H1 (cell line): ENCODE data around the gene DOCK1.

Experiments
- BCL11A ChIP-seq, 2 experiments: IDR thresholded peaks; one replicate each; pipeline ENCODE4 v1.6.1; 2011; ENCODE audit warnings: low read depth in 2 of 2, low read length in 2 of 2, mild to moderate bottlenecking in 2 of 2
- BRCA1 ChIP-seq: IDR thresholded peaks from 2 replicates; pipeline ENCODE4 v1.6.1; 2012; ENCODE audit warnings: low read depth, low read length, improper control_type of control experiment
- EP300 ChIP-seq, 2 experiments: IDR thresholded peaks; 1 replicate in 1 of 2; 2 replicates in 1 of 2; pipeline ENCODE4 v1.6.1; 2011 to 2012; ENCODE audit warnings: low read depth in 2 of 2, low read length in 2 of 2, mild to moderate bottlenecking in 2 of 2, borderline replicate concordance in 1 of 2, inconsistent platforms in 1 of 2, moderate library complexity in 1 of 2
- JUN ChIP-seq: IDR thresholded peaks from 2 replicates; pipeline ENCODE4 v1.6.1; 2011; ENCODE audit warnings: low read depth, mild to moderate bottlenecking, improper control_type of control experiment, low read length
- KDM1A ChIP-seq: fragments of 200-600, 300-600 bp; sonication (generic); IDR thresholded peaks from 2 replicates; pipeline ENCODE4 v1.7.1; 2016; ENCODE audit warnings: mild to moderate bottlenecking, low read length, borderline replicate concordance
- MAFK ChIP-seq: IDR thresholded peaks from 2 replicates; pipeline ENCODE4 v1.6.1; 2012; ENCODE audit warnings: low read depth, mild to moderate bottlenecking, improper control_type of control experiment, low read length
- MAX ChIP-seq: IDR thresholded peaks from 2 replicates; pipeline ENCODE4 v1.6.1; 2012; ENCODE audit warnings: inconsistent platforms
- POLR2A ChIP-seq, 2 experiments: IDR thresholded peaks; 1 replicate in 1 of 2; 2 replicates in 1 of 2; pipeline ENCODE4 v1.6.1; 2011; ENCODE audit warnings: low read depth in 2 of 2, low read length in 2 of 2, mild to moderate bottlenecking in 2 of 2; ENCODE audit errors: control extremely low read depth in 1 of 2
- RFX5 ChIP-seq: IDR thresholded peaks from 2 replicates; pipeline ENCODE4 v1.6.1; 2011; ENCODE audit warnings: low read depth, low read length, improper control_type of control experiment, borderline replicate concordance
- RNF2 ChIP-seq: fragments of 200-900, 300-1000 bp; sonication (generic); IDR thresholded peaks from 2 replicates; pipeline ENCODE4 v1.7.1; 2016; ENCODE audit warnings: borderline replicate concordance, low read depth, mild to moderate bottlenecking, antibody characterized with exemption, low read length; ENCODE audit not compliant: poor library complexity, severe bottlenecking; ENCODE audit errors: missing control alignments
- SIN3A ChIP-seq, 2 experiments: IDR thresholded peaks in 1 of 2; conservative IDR thresholded peaks in 1 of 2; 2 replicates each; pipeline ENCODE4 v1.6.1; 2011 to 2012; ENCODE audit warnings: low read length in 2 of 2, improper control_type of control experiment in 1 of 2, low read depth in 1 of 2, mild to moderate bottlenecking in 1 of 2
- SIRT6 ChIP-seq: IDR thresholded peaks from one replicate; pipeline ENCODE4 v1.7.1; 2012; ENCODE audit warnings: low read length, inconsistent platforms
- TF ChIP-seq, protein P1 (sequence below): fragments of 300-600 bp; sonication (generic); IDR thresholded peaks from 2 replicates; pipeline ENCODE4 v1.7.1; 2012; ENCODE audit warnings: low read length, moderate library complexity, mild to moderate bottlenecking, inconsistent platforms; ENCODE audit not compliant: insufficient replicate concordance
- TF ChIP-seq, protein P2 (sequence below), 3 experiments: IDR thresholded peaks; 1 replicate in 2 of 3; 2 replicates in 1 of 3; pipeline versions ENCODE4 v1.5.1 to v1.6.1; 2011; ENCODE audit warnings: low read length in 3 of 3, mild to moderate bottlenecking in 3 of 3, inconsistent platforms in 2 of 3, low read depth in 1 of 3, moderate library complexity in 1 of 3; ENCODE audit not compliant: insufficient read depth in 1 of 3; ENCODE audit errors: control extremely low read depth in 1 of 3

DNA sequence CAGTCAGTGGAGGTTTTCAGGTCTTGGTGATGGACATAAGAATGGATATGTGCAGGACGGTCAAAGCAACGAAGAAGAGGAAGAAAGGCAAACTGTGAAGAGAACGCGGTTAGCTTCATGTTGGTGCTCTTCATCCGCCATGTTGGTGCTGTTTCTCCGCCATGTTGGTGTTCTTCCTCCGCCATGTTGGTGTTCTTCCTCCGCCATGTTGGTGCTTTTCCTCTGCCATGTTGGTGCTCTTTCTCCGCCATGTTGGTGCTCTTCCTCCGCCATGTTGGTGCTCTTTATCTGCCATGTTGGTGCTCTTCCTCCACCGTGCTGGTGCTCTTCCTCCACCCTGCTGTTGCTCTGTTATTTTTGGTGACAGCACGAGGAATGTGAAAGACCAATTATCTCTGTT is 95.4 kb downstream of the DOCK1 start:
- TF ChIP-seq, protein P1, sequence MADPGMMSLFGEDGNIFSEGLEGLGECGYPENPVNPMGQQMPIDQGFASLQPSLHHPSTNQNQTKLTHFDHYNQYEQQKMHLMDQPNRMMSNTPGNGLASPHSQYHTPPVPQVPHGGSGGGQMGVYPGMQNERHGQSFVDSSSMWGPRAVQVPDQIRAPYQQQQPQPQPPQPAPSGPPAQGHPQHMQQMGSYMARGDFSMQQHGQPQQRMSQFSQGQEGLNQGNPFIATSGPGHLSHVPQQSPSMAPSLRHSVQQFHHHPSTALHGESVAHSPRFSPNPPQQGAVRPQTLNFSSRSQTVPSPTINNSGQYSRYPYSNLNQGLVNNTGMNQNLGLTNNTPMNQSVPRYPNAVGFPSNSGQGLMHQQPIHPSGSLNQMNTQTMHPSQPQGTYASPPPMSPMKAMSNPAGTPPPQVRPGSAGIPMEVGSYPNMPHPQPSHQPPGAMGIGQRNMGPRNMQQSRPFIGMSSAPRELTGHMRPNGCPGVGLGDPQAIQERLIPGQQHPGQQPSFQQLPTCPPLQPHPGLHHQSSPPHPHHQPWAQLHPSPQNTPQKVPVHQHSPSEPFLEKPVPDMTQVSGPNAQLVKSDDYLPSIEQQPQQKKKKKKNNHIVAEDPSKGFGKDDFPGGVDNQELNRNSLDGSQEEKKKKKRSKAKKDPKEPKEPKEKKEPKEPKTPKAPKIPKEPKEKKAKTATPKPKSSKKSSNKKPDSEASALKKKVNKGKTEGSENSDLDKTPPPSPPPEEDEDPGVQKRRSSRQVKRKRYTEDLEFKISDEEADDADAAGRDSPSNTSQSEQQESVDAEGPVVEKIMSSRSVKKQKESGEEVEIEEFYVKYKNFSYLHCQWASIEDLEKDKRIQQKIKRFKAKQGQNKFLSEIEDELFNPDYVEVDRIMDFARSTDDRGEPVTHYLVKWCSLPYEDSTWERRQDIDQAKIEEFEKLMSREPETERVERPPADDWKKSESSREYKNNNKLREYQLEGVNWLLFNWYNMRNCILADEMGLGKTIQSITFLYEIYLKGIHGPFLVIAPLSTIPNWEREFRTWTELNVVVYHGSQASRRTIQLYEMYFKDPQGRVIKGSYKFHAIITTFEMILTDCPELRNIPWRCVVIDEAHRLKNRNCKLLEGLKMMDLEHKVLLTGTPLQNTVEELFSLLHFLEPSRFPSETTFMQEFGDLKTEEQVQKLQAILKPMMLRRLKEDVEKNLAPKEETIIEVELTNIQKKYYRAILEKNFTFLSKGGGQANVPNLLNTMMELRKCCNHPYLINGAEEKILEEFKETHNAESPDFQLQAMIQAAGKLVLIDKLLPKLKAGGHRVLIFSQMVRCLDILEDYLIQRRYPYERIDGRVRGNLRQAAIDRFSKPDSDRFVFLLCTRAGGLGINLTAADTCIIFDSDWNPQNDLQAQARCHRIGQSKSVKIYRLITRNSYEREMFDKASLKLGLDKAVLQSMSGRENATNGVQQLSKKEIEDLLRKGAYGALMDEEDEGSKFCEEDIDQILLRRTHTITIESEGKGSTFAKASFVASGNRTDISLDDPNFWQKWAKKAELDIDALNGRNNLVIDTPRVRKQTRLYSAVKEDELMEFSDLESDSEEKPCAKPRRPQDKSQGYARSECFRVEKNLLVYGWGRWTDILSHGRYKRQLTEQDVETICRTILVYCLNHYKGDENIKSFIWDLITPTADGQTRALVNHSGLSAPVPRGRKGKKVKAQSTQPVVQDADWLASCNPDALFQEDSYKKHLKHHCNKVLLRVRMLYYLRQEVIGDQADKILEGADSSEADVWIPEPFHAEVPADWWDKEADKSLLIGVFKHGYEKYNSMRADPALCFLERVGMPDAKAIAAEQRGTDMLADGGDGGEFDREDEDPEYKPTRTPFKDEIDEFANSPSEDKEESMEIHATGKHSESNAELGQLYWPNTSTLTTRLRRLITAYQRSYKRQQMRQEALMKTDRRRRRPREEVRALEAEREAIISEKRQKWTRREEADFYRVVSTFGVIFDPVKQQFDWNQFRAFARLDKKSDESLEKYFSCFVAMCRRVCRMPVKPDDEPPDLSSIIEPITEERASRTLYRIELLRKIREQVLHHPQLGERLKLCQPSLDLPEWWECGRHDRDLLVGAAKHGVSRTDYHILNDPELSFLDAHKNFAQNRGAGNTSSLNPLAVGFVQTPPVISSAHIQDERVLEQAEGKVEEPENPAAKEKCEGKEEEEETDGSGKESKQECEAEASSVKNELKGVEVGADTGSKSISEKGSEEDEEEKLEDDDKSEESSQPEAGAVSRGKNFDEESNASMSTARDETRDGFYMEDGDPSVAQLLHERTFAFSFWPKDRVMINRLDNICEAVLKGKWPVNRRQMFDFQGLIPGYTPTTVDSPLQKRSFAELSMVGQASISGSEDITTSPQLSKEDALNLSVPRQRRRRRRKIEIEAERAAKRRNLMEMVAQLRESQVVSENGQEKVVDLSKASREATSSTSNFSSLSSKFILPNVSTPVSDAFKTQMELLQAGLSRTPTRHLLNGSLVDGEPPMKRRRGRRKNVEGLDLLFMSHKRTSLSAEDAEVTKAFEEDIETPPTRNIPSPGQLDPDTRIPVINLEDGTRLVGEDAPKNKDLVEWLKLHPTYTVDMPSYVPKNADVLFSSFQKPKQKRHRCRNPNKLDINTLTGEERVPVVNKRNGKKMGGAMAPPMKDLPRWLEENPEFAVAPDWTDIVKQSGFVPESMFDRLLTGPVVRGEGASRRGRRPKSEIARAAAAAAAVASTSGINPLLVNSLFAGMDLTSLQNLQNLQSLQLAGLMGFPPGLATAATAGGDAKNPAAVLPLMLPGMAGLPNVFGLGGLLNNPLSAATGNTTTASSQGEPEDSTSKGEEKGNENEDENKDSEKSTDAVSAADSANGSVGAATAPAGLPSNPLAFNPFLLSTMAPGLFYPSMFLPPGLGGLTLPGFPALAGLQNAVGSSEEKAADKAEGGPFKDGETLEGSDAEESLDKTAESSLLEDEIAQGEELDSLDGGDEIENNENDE: no peak
- no peak for TF ChIP-seq SIRT6
- TF ChIP-seq, protein P2, sequence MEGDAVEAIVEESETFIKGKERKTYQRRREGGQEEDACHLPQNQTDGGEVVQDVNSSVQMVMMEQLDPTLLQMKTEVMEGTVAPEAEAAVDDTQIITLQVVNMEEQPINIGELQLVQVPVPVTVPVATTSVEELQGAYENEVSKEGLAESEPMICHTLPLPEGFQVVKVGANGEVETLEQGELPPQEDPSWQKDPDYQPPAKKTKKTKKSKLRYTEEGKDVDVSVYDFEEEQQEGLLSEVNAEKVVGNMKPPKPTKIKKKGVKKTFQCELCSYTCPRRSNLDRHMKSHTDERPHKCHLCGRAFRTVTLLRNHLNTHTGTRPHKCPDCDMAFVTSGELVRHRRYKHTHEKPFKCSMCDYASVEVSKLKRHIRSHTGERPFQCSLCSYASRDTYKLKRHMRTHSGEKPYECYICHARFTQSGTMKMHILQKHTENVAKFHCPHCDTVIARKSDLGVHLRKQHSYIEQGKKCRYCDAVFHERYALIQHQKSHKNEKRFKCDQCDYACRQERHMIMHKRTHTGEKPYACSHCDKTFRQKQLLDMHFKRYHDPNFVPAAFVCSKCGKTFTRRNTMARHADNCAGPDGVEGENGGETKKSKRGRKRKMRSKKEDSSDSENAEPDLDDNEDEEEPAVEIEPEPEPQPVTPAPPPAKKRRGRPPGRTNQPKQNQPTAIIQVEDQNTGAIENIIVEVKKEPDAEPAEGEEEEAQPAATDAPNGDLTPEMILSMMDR (IDR thresholded peaks at IDR 0.05; ENCODE audit: control extremely low read depth in 1 of 3, insufficient read depth in 1 of 3, low read depth in 1 of 3, low read length in 3 of 3): no peak
- no peak for TF ChIP-seq KDM1A
- TF ChIP-seq BRCA1: no peak
- no peak for TF ChIP-seq SIN3A (conservative IDR thresholded peaks at IDR 0.05 in 1 of 2, IDR thresholded peaks at IDR 0.05 in 1 of 2; ENCODE audit: low read depth in 1 of 2, low read length in 2 of 2)
- TF ChIP-seq RFX5: no peak
- TF ChIP-seq EP300 (IDR thresholded peaks at IDR 0.05; ENCODE audit: borderline replicate concordance in 1 of 2, low read depth in 2 of 2, low read length in 2 of 2): no peak
- TF ChIP-seq BCL11A (IDR thresholded peaks at IDR 0.05; ENCODE audit: low read depth in 2 of 2, low read length in 2 of 2): no peak
- no peak for TF ChIP-seq POLR2A (IDR thresholded peaks at IDR 0.05; ENCODE audit: control extremely low read depth in 1 of 2, low read depth in 2 of 2, low read length in 2 of 2)
- no peak for TF ChIP-seq RNF2
- no peak for TF ChIP-seq MAX
- no peak for TF ChIP-seq JUN
- TF ChIP-seq MAFK: no peak
